ENCODE data around the gene TBL1XR1. TPM values are rescaled to one million over a fixed set of nuclear protein-coding genes. Genes with fewer than 3 reads are reported as not detected.

The TBL1XR1 gene
- total RNA-seq, 4 donors from 2014 or later, result 58.5 to 106 (median 77.9) TPM

GRCh38 chr3:177119829-177120228, 77.5 kb downstream of the TBL1XR1 start:
- DNase-seq (ENCODE audit: low spot score), result no peak
- ATAC-seq (ENCODE audit: low FRiP score), result no peak
- TF ChIP-seq CTCF (IDR thresholded peaks at IDR 0.05), result no peak

- DNase-seq (ENCODE audit: low spot score), result no peak
- no peak for TF ChIP-seq CTCF (IDR thresholded peaks at IDR 0.05)
- no peak for ATAC-seq (ENCODE audit: low FRiP score)
Measured at GRCh38 chr3:177114253-177114652, 83.0 kb downstream of the TBL1XR1 start.

GRCh38 chr3:177111541-177111949, 85.7 kb downstream of the TBL1XR1 start:
- TF ChIP-seq CTCF (IDR thresholded peaks at IDR 0.05), result no peak
- ATAC-seq (ENCODE audit: low FRiP score), result no peak
- DNase-seq (ENCODE audit: low spot score), result no peak

GRCh38 chr3:177110895-177111294, 86.4 kb downstream of the TBL1XR1 start:
- DNase-seq (ENCODE audit: low spot score) (no peak), ATAC-seq (ENCODE audit: low FRiP score) (no peak)
- TF ChIP-seq CTCF (IDR thresholded peaks at IDR 0.05), result no peak

- ATAC-seq (ENCODE audit: low FRiP score) (no peak), DNase-seq (ENCODE audit: low spot score) (no peak)
- TF ChIP-seq CTCF (IDR thresholded peaks at IDR 0.05), result no peak
Measured at GRCh38 chr3:177110386-177110785, 86.9 kb downstream of the TBL1XR1 start.

GRCh38 chr3:177109688-177110330, 87.5 kb downstream of the TBL1XR1 start:
- ATAC-seq (ENCODE audit: low FRiP score) (no peak), DNase-seq (ENCODE audit: low spot score) (no peak)
- no peak for TF ChIP-seq CTCF (IDR thresholded peaks at IDR 0.05)

GRCh38 chr3:177108648-177109047, 88.6 kb downstream of the TBL1XR1 start:
- ATAC-seq (ENCODE audit: low FRiP score) (no peak), DNase-seq (ENCODE audit: low spot score) (no peak)
- no peak for TF ChIP-seq CTCF (IDR thresholded peaks at IDR 0.05)

Measured in omental fat pad (tissue), 4 donors.